ENCODE measurements around the gene INF2. TPM values are rescaled to one million over a fixed set of nuclear protein-coding genes. Genes with fewer than 3 reads are reported as not detected.
A peak's percentile ranks its signal among the peaks of the same experiment; 100 is the strongest.

INF2 gene
- polyA plus RNA-seq, 1 donor (not counting 4 experiments of a cell fraction or from before 2014, with no cell fraction given): 22.6 TPM

DNA sequence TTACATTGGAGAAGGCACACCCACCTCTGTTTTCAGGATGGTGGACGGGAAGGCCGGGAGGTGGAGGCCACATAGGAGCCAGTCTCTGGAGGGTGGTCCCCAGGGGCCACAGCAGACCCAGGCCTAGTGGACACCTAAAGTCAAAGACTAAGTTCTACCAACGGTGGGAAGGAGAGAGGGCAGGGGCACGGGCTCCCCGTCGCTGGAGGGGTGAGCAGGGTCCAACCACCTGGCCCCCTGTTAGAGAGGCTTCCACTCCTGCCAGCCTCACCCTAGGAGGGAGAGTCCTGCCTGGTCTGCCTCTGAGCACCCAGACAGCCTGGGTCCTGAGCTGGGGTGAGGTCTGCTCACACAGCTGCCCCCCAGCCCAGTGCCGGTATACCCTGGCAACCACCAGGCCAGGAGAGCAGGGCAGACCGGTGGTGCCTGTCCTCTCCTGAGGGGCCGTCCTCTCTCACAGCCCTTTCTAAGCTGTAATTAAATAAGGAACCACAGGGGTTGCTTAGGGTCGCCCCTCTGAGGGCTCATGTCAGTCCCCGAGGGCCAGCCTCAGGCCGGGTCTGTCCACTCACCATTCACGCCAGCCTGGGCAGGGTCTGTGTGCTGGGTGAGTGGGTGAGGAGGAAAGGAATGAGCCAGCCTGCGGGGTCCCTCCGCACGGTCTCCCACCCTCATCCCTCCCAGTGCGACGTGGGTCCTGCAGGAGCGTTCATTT, 2.3 kb downstream of the INF2 start:
- H3K4me2 ChIP-seq (ENCODE audit: control insufficient read depth, extremely low read depth, insufficient read depth, low read depth, low read length): peak overlapping the region; percentile 92
- peaks cover 72% of the 10 kb centered on the region for H3K79me2 ChIP-seq (ENCODE audit: control insufficient read depth, insufficient read depth, low read length)
- H3K9ac ChIP-seq (ENCODE audit: control insufficient read depth, extremely low read depth, insufficient read depth, low read length): no peak overlapping the region
- no peaks in the 10 kb centered on the region for H3K27me3 ChIP-seq (ENCODE audit: control insufficient read depth, extremely low read depth, insufficient read depth, low read length)
- peaks cover 48% of the 10 kb centered on the region for H4K20me1 ChIP-seq (ENCODE audit: control insufficient read depth, extremely low read depth, insufficient read depth, low read length)
- H3K36me3 ChIP-seq (ENCODE audit: control insufficient read depth in 2 of 2, extremely low read depth in 1 of 2, insufficient read depth in 2 of 2, low read length in 2 of 2): peaks cover 16 to 20% of the 10 kb centered on the region in 2 experiments
- H2AFZ ChIP-seq (ENCODE audit: control insufficient read depth, low read length): no peak overlapping the region
- FAIRE-seq: no peak
- peaks cover 3% of the 10 kb centered on the region for H3K9me1 ChIP-seq (ENCODE audit: control insufficient read depth, extremely low read depth, insufficient read depth, low read length)
- no peaks in the 10 kb centered on the region for H3K9me3 ChIP-seq (ENCODE audit: control insufficient read depth, low read depth, low read length)
- H3K4me1 ChIP-seq (ENCODE audit: control insufficient read depth, extremely low read depth, insufficient read depth, low read length): peaks cover 73% of the 10 kb centered on the region
- peak overlapping the region; percentile 76 to 80 (median 78) for H3K4me3 ChIP-seq (ENCODE audit: control insufficient read depth in 2 of 3, extremely low read depth in 1 of 3, insufficient read depth in 2 of 3, low read depth in 1 of 3, low read length in 3 of 3)
- DNase-seq (ENCODE audit: low read depth, low spot score): no peak
- dilution Hi-C loops (cut with MboI; ENCODE audit: extremely low pct_ligation_motif_present, low sequenced_read_pairs): no loop called here
- no peak overlapping the region for H3K27ac ChIP-seq (ENCODE audit: control insufficient read depth, insufficient read depth, low read length)
- TF ChIP-seq, protein P1, sequence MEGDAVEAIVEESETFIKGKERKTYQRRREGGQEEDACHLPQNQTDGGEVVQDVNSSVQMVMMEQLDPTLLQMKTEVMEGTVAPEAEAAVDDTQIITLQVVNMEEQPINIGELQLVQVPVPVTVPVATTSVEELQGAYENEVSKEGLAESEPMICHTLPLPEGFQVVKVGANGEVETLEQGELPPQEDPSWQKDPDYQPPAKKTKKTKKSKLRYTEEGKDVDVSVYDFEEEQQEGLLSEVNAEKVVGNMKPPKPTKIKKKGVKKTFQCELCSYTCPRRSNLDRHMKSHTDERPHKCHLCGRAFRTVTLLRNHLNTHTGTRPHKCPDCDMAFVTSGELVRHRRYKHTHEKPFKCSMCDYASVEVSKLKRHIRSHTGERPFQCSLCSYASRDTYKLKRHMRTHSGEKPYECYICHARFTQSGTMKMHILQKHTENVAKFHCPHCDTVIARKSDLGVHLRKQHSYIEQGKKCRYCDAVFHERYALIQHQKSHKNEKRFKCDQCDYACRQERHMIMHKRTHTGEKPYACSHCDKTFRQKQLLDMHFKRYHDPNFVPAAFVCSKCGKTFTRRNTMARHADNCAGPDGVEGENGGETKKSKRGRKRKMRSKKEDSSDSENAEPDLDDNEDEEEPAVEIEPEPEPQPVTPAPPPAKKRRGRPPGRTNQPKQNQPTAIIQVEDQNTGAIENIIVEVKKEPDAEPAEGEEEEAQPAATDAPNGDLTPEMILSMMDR (optimal IDR thresholded peaks at IDR 0.05 in 1 of 3, IDR thresholded peaks at IDR 0.05 in 1 of 3, conservative IDR thresholded peaks at IDR 0.05 in 1 of 3; ENCODE audit: extremely low read depth in 1 of 3, insufficient read depth in 2 of 3, low read length in 3 of 3): no peak
- TF ChIP-seq EZH2 (IDR thresholded peaks at IDR 0.05; ENCODE audit: low read length): no peak

DNA sequence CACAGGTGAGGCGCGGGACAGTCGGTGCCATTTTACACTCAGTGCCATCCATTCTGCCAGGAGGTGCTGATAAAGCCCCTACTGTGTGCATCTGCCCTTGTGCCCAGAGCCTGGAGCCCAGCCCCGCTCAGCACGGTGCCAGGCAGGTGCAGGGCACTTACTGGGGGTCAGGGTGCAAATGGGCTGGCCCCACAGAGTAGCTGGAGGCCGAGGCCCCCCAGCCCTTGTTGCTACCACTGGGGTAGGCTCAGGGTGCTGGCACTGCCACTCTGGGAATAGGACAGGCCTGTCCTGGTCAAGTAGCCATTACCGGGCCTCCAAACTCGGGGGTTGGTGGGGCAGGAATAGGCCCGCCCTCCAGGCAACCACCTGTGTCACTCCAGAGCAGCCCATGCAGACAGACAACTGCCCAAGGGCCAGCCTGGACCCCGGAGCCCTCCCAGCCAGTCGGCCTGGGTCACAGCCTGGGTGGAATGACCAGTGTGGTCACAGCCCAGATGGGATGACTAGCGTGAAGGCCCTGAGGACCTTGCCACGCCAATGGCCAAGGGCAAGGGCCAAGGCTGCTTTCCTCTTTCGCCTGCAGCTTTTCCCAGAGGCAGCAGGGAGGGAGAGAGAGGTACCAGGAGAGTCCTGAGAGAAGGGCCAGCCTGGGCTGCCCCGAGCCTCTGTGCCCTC, 3.0 kb downstream of the INF2 start:
- peaks cover 20% of the 10 kb centered on the region in 2 experiments for H3K36me3 ChIP-seq (ENCODE audit: control insufficient read depth in 2 of 2, extremely low read depth in 1 of 2, insufficient read depth in 2 of 2, low read length in 2 of 2)
- no peak overlapping the region for H3K4me2 ChIP-seq (ENCODE audit: control insufficient read depth, extremely low read depth, insufficient read depth, low read depth, low read length)
- H2AFZ ChIP-seq (ENCODE audit: control insufficient read depth, low read length): no peak overlapping the region
- no peak overlapping the region for H3K9ac ChIP-seq (ENCODE audit: control insufficient read depth, extremely low read depth, insufficient read depth, low read length)
- no peak for TF ChIP-seq EZH2 (IDR thresholded peaks at IDR 0.05; ENCODE audit: low read length)
- TF ChIP-seq, protein P1 (optimal IDR thresholded peaks at IDR 0.05 in 1 of 3, IDR thresholded peaks at IDR 0.05 in 1 of 3, conservative IDR thresholded peaks at IDR 0.05 in 1 of 3; ENCODE audit: extremely low read depth in 1 of 3, insufficient read depth in 2 of 3, low read length in 3 of 3): no peak
- dilution Hi-C loops (cut with MboI; ENCODE audit: extremely low pct_ligation_motif_present, low sequenced_read_pairs): no loop called here
- H3K9me3 ChIP-seq (ENCODE audit: control insufficient read depth, low read depth, low read length): no peaks in the 10 kb centered on the region
- no peak overlapping the region for H3K4me3 ChIP-seq (ENCODE audit: control insufficient read depth in 2 of 3, extremely low read depth in 1 of 3, insufficient read depth in 2 of 3, low read depth in 1 of 3, low read length in 3 of 3)
- peaks cover 79% of the 10 kb centered on the region for H3K79me2 ChIP-seq (ENCODE audit: control insufficient read depth, insufficient read depth, low read length)
- no peak overlapping the region for H3K27ac ChIP-seq (ENCODE audit: control insufficient read depth, insufficient read depth, low read length)
- DNase-seq (ENCODE audit: low read depth, low spot score) (no peak), FAIRE-seq (no peak)
- no peaks in the 10 kb centered on the region for H3K27me3 ChIP-seq (ENCODE audit: control insufficient read depth, extremely low read depth, insufficient read depth, low read length)
- H3K9me1 ChIP-seq (ENCODE audit: control insufficient read depth, extremely low read depth, insufficient read depth, low read length): peaks cover 3% of the 10 kb centered on the region
- H3K4me1 ChIP-seq (ENCODE audit: control insufficient read depth, extremely low read depth, insufficient read depth, low read length): peaks cover 71% of the 10 kb centered on the region
- H4K20me1 ChIP-seq (ENCODE audit: control insufficient read depth, extremely low read depth, insufficient read depth, low read length): peaks cover 48% of the 10 kb centered on the region

Data from keratinocyte (primary cell).